HT-29 (cell line): ENCODE data around the gene ATF4. TPM values are rescaled to one million over a fixed set of nuclear protein-coding genes. Genes with fewer than 3 reads are reported as not detected.
"Not testable (repeated sequence)": the region's sequence is repeated elsewhere in the genome, so short reads cannot be mapped to it uniquely, and the experiment has no call there.

Experiments
- DNase-seq: peaks from one replicate; pipeline ENCODE4 v3.0.0-alpha.2; 2015; ENCODE audit warnings: low spot score
- total RNA-seq: library from RNA; depleted of rRNA; stranded (reverse); fragments of >200 nt; shearing (Covaris generic); gene quantifications from 2 replicates; pipeline ENCODE4 v1.2.3, GENCODE V29; 2014

ATF4 gene
- total RNA-seq, 1 experiment from 2014 or later, result 320 TPM

DNA sequence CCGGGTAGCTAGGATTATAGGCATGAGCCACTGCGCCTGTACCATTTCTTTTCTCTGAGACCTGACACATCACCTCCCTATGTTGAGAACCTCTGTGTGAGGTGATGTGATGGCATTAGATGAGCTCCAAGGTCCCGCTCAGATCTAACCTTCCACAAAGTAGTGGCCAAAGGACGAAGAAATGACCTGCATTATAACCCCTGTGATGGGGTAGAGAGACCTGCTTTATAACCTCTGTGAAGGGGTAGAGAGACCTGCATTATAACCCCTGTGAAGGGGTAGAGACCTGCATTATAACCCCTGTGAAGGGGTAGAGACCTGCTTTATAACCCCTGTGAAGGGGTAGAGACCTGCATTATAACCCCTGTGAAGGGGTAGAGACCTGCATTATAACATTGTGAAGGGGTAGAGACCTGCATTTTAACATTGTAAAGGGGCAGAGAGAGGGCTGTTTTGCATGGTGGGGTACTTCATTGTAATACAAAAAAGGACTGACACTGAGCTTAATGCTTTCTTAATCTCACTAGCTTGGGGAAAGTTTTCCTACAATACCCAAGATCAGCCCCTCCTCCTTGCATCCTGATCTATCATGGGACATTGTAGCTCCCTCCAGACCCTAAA lies 9.7 kb upstream of the ATF4 start:
- no peak for DNase-seq

DNA sequence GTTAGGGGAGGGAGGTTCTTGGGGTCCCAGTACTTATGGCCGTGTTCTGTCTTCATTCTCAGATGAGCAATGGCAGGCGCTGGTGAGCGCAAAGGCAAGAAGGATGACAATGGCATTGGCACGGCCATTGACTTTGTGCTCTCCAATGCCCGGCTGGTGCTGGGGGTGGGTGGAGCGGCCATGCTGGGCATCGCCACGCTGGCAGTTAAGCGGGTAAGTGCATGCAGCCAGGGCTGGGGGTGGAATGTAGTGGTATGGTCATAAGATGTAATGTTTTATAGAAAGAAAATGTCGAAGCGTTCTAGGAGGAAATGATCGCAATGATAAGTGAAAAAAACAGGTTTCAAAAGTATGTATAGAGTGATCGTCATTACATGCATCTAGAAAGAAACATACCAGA lies 9.1 kb upstream of the ATF4 start:
- no peak for DNase-seq

DNA sequence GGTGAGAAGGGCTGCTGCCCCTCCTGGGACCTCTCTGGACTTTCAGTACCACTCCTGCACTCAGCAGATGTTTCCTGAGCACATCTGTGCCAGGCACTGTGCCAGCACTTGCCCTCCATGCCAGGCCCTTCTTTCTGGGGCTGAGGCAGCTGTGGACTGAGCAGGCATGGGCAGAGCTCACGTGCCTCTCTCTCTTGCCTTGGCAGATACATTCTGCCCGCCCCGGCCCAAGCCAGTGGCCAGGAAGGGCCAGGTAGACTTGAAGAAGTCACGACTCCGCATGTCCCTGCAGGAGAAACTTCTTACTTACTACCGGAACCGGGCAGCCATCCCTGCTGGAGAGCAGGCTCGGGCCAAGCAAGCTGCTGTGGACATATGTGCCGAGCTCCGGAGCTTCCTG lies 8.3 kb upstream of the ATF4 start:
- no peak for DNase-seq

DNA sequence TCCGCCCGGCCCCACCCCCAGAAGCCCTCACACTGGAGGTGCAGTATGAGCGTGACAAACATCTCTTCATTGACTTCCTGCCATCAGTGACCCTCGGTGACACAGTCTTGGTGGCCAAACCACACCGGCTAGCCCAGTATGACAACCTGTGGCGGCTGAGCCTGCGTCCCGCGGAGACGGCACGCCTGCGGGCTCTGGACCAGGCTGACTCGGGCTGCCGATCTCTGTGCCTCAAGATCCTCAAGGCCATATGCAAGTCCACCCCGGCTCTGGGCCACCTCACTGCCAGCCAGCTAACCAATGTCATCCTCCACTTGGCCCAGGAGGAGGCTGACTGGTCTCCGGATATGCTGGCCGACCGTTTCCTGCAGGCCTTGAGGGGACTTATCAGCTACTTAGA lies 6.6 kb upstream of the ATF4 start:
- no peak for DNase-seq

DNA sequence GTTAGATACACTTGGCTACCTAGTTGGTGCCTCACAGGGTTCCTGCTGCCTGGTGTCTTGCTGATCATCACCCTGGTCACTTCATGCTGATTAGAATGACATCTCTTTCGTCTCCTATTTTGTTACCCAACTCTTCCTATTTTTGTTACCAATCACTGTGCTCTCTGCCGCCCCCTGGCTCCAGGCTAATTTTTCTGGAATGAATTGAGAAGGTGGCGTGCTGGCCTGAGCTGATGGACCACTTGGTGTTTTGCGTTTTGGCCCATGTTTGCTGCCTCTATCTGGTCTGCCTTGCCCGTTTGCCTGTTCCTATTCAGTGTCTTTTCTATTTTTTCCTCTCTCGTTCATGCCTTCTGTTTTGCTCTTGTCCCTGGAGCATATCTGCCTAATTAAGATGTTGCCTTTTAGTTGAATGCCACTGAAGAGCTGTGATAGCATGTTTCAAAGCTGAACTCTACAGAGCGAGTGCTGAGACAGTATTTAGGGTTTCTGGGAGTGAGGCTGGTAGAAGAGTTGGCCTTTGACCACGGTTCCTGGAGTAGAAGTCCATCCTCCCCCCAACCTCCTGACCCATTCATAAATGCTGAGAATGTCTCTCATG lies 5.9 kb upstream of the ATF4 start:
- no peak for DNase-seq

DNA sequence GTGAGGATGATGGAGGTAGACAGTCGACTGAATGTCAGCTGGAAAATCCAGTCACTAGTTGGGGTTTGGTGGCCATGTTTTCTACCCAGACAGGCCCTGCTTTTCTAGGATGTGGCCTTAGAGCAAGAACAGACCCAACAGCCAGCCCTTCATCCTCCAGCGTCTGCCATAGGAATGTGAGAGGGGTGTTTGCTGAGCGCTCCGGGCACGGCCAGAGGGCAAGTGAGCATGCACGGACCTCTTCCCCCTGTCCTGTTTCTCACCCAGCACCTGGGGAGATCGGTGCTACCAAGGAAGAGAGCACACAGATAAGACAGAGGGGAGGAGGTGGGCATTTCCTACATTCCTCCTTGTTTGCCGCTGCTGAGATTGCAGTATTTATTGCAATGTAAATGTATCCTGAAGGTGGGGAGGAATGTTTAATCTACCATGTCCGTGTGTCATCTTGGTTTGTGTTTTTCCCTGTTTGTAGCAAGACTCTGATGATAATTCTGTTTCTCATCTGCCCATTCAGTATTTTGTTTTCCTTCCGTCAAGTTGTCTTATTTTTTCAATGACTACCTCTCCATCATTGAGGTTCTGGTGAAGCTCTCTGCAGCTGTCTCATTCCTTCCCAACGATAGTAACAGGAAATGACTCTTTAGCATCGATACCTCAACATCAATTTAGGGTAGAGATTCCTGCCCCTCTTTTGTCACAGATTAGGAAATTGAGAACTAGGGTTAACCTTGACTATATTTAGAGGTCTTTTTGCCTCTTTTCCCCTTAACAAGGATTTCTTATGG lies 4.9 kb upstream of the ATF4 start:
- DNase-seq, result no peak

DNA sequence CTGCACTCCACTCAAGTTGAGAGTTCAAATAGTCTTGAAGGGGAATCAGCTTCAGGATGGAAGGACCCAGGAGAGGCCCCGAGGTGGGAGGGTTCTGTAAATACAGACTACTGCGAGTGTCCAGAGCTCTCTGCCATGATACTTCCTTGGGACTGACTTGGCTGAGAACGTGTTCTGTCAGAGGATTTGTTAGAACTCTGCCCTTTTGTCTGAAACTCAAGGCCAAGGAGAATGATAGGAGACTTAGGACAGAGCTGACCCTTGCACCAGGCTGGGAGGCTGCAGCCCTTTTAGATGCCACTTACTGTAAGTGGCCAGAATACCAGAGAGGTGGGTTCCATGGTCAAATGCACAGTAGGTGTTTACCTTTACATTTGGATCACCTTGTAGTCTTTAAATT lies 2.9 kb upstream of the ATF4 start:
- no peak for DNase-seq

DNA sequence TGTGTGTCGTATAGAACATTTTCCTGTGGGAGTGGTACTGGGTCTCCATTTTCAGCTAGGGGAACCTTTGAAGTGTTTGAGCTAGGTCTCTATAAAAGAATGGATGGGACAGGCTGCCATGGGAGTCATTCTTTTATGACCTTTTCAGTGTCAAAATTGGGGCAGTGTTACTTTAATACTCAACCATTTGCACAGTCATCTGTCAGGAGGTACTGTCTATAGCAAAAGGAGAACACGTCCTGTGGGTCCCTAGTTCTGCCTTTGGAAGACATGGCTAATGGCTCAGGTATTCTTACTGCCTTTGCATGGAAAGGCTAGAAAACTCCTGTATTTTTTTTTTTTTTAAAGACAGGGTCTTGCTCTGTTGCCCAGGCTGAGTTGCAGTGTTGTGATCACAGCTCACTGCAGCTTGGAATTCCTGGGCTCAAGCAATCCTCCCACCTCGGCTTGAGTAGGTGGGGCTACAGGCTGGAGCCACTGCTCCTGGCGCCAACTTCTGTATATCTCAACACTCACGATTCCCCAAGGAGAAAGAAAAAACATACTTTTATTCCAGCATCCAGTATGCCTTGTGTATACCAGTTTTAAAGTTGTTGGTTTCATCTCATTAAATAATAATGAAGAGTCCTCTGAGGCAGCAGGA lies 2.1 kb upstream of the ATF4 start:
- no peak for DNase-seq

DNA sequence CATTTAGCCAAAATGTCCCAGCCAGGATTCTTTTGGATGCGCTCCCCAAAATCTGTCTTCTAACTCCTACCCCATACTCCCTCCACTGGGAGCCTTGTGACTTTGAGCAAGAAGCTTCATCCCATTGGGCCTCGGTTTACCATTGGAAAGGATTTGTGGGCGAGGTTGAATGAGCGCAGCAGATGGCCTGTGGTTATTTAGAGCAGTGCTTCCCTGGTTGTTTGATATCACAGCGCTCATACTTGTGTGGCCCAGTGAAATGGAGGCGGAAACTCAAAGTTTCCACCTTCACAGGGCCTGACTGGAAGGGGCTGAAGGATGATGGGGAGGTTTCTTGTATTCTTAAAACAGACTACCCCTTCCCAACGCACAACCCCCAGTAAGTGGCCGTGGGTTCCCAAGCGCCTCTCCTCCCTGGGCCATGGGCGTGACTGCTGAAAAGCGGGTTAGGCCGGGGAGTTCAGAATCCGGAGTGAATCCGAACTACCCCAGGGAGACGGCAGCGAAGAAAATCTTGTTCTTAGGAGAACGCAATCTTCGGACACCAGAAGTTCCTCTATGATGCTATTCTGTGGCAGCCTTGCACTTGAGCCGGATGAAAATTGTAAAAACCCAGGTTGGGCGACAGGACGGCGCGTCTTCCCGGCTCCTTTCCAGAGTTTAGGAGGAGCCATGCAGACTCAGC lies 1.2 kb upstream of the ATF4 start:
- peak; percentile 46 for DNase-seq

DNA sequence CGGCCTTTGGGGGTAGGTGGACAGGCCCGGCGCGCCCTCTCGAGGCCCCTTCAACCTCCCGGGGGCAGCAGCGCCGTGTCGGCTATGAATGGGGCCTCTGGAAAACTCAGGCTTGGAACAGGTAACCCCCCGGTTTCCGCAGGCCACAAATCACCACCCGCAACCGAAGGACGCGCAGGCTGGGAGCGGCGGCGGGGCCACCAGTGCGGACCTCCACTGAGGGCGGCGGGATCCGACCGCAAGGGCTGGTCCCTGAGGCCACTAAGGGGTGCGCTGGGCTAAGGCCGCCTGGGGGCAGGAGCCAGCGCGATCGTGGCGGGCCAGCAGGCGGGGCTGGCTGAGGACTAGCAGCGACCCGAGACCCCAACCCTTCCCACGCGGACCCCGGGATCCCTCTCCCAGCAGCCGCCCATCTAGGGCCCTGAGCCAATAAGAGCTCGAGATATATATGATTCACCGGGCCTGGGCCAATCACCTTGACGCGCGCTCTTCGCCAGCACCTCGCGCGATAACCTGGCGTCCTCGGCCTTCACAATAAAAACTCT lies 609 bp upstream of the ATF4 start:
- peak; percentile 93 for DNase-seq

DNA sequence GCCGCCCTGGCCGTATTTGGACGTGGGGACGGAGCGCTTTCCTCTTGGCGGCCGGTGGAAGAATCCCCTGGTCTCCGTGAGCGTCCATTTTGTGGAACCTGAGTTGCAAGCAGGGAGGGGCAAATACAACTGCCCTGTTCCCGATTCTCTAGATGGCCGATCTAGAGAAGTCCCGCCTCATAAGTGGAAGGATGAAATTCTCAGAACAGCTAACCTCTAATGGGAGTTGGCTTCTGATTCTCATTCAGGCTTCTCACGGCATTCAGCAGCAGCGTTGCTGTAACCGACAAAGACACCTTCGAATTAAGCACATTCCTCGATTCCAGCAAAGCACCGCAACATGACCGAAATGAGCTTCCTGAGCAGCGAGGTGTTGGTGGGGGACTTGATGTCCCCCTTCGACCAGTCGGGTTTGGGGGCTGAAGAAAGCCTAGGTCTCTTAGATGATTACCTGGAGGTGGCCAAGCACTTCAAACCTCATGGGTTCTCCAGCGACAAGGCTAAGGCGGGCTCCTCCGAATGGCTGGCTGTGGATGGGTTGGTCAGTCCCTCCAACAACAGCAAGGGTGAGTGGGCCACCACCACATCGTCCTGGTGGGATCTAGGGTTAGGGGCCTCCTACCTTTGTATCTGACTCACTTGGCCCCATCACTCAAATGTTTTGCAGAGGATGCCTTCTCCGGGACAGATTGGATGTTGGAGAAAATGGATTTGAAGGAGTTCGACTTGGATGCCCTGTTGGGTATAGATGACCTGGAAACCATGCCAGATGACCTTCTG lies 934 bp downstream of the ATF4 start:
- not testable (repeated sequence) for DNase-seq

DNA sequence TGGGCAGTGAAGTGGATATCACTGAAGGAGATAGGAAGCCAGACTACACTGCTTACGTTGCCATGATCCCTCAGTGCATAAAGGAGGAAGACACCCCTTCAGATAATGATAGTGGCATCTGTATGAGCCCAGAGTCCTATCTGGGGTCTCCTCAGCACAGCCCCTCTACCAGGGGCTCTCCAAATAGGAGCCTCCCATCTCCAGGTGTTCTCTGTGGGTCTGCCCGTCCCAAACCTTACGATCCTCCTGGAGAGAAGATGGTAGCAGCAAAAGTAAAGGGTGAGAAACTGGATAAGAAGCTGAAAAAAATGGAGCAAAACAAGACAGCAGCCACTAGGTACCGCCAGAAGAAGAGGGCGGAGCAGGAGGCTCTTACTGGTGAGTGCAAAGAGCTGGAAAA lies 1.7 kb downstream of the ATF4 start:
- DNase-seq, result not testable (repeated sequence)

DNA sequence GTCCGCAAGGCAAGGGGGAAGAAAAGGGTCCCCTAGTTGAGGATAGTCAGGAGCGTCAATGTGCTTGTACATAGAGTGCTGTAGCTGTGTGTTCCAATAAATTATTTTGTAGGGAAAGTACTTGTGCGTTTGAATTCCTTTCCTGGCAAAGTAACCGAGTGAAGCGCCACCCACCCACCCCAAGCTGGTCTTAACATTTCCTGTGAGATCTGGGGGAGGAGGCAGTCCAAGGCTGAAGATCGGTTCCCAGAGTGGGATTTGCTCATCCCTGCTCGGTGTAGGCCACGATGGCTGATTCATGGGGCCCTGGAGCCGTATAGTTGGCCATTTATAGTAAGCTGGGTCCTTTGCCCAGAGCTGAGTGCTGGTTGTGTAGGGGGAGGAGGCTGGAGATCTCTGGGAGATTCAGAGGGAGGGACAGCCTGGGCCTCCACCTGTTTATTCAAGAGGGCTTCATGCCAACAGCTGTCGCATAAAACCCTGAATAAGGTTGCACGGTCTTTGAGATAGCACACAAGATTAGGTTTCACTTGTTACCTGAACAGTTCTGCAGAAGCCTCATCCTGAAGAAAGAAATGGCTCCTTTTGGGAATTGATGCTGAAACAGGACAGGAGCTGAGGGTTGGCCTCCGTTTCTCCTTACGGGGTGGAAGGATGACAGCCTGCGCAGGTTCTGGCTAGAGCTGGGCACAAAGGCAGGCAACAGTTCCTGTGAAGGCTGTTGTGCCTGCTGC lies 2.4 kb downstream of the ATF4 start:
- peak; percentile 49 for DNase-seq

DNA sequence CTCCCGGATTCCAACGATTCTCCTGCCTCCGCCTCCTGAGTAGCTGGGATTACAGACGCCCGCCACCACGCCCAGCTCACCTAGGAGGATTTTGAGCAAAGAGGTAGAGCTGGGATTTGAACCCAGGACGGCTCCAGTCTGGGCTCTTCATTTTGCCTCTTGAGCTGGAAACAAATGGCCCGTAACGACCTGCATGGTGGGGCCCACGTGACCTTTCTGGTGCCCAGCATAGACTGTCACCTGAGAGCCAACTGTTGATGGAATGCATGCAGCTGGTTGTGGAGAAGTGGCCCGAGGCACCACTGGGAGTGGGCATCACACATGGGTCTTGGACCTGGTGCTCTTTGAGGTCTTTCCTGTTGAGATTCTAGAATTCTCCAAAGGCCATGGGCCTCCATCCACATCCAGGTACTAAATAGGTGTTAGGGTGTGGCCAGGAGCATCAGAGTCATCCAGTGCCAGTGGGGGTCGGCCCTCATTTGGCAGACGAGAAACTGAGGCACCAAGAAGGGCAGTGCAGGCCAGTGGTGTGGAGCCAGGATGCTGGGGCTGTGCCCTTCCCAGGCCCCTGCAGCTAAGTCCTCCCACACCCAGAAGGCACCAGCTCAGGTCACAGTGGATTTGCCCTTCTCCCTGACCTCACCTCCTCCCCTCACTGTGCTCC lies 3.9 kb downstream of the ATF4 start:
- no peak for DNase-seq

DNA sequence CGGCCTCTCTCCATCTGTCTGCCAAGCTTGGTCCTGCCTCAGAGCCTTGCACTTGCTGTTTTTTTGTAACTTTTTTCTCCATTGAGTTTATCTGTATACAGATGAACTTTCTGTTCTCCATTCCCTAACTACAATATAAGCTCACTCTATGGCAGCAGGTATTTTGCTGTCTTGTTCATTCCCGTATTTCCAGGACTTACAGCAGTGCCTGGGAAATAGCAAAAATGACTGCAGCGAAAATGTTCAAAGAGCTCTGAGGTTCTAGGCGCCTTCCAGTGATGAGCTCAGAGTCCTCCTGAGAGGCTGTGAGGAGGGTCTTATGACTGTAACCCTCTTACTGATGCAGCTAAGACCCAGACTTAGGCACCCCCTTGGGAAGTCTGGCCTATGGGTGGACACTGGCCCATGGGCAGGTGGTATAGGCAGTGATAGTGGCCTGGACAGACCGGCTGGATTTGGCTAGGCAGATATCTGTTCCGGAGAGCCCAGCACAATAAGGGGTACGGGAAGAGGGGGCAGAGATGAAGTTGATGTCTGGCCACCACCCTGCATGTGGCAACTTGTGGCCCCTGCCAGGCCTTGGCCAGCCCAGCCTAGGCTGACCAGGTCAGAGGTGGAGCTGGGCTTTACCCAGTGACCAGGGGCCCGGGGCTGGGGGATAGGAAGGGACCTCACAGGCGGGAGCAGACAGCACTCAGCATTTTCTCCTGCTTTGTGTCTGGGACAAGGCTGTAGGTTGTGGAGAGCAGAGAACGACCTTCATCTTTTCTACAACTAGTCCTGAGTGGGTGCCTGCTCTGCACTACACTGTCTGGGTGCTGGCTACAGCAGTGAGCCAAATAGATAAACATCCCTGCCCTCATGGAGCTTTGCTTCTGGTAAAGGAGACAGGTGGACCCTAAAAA lies 4.6 kb downstream of the ATF4 start:
- no peak for DNase-seq

DNA sequence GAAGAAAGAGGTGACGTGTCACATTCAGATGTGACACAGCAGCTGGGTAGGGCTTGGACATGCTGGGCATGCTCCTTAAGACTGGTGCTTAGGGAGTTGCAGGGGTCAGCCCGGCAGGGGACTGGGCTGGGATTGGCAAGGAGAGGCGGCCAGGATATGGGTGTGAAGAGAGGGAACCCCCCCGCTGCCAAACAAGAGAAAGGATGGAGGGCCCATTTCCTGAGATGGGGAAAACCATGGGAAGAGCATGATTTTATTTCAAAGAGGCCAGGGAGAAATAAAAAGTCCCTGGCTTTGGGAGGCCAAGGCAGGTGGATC lies 5.3 kb downstream of the ATF4 start:
- DNase-seq, result no peak

DNA sequence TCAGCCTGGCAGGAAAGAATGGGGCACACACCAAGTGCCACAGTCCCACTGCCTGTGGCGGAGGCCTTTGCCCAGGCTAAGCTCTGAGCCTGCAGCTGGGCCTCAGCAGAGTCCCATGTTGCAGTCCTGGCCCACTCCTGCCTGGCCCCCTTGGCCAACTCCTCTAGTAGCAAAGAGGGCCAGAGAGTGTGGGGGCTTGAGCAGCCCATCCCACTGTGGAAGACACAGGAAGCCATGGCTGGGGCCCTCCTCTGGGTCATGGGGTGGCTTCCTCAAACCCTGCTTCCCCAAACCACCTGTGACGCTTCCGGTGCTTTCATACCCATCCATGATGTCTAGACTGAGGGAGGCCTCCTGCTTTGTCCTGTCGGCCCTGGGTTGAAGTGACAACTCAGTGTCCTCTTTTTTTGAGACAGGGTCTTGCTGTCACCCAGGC lies 6.4 kb downstream of the ATF4 start:
- DNase-seq, result no peak

DNA sequence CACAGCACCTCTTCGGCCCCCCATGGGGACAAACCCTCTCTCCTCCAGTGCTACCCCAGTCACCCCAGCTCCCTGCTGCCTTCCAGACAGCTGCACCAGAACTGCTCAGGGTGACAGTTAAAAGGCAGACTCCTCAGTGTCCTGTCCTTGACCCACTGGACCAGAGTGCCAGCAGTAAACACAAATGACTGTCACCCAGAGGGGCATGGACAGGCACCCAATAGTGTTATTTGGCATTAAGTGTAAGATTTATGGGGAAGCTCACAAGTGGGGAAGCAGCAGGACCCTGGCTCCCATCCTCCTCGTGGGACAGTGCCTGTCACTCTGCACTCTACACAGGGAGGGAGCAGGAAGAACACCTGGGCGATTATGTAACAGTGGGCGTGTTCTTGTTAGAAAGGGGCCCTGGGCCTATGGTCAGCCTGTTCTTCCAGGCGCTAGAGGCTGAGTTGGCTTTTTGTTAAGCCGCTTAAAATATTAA lies 7.2 kb downstream of the ATF4 start:
- peak; percentile 49 for DNase-seq
